Thoracic aorta (tissue), 2 donors: ENCODE measurements around the gene UQCC2. TPM values are rescaled to one million over a fixed set of nuclear protein-coding genes. Genes with fewer than 3 reads are reported as not detected.

Source experiments
- ATAC-seq: fragments of 150-250 bp; one replicate; pipeline ENCODE4 v1.8.0; 2017; ENCODE audit warnings: low read depth; ENCODE audit not compliant: insufficient number of reproducible peaks, low FRiP score
- DNase-seq: peaks from one replicate; pipeline ENCODE4 v3.0.0-alpha.2; 2020; ENCODE audit warnings: low spot score
- H3K27ac ChIP-seq, 2 donors: fragments of 200-600 bp; sonication (generic); 1 replicate in 1 of 2; 2 replicates in 1 of 2; pipeline ENCODE4 v1.5.1; 2016; ENCODE audit warnings: mild to moderate bottlenecking in 2 of 2, moderate library complexity in 2 of 2
- H3K27me3 ChIP-seq: fragments of 200-600 bp; sonication (generic); replicated peaks from 2 replicates; pipeline ENCODE4 v1.6.0; 2016; ENCODE audit warnings: mild to moderate bottlenecking; ENCODE audit not compliant: insufficient read depth
- H3K36me3 ChIP-seq: fragments of 200-600 bp; sonication (generic); one replicate; pipeline ENCODE4 v1.5.1; 2016
- H3K4me1 ChIP-seq, 2 donors: fragments of 200-600 bp; sonication (generic); 1 replicate in 1 of 2; 2 replicates in 1 of 2; pipeline versions ENCODE4 v1.5.1 to v1.6.0; 2016; ENCODE audit warnings: low read depth in 2 of 2, mild to moderate bottlenecking in 1 of 2; ENCODE audit not compliant: control insufficient read depth in 1 of 2
- H3K4me3 ChIP-seq: fragments of 200-600 bp; sonication (generic); 2 replicates; pipeline ENCODE4 v1.5.1; 2016; ENCODE audit warnings: mild to moderate bottlenecking
- H3K9me3 ChIP-seq: fragments of 200-600 bp; sonication (generic); 2 replicates; pipeline ENCODE4 v1.5.1; 2016
- CTCF ChIP-seq: fragments of 200-600 bp; sonication (generic); IDR thresholded peaks from one replicate; pipeline ENCODE4 v1.5.1; 2019; ENCODE audit warnings: antibody characterized with exemption
- total RNA-seq, 2 donors: library from RNA; depleted of rRNA; stranded (reverse); fragments of >200 nt; gene quantifications; one replicate each; pipeline versions ENCODE4 v1.1.0 to v1.2.3, GENCODE V29; 2016

Gene UQCC2
- total RNA-seq, 2 donors from 2014 or later, result 15.0 to 39.8 TPM

GRCh38 chr6:33732385-33732784 lies 20.9 kb upstream of the UQCC2 start:
- no peak for ATAC-seq
- Histone ChIP-seq H3K36me3 (no peaks in the 10 kb centered on the region), H3K4me3 (no peak overlapping the region), H3K27ac (no peak overlapping the region), H3K27me3 (no peaks in the 10 kb centered on the region), H3K4me1 (no peaks in the 10 kb centered on the region), H3K9me3 (no peaks in the 10 kb centered on the region)
- DNase-seq, result no peak
- TF ChIP-seq CTCF, result no peak

- H3K9me3 ChIP-seq, result no peaks in the 10 kb centered on the region
- no peaks in the 10 kb centered on the region for H3K36me3 ChIP-seq
- no peak for TF ChIP-seq CTCF
- H3K4me3 ChIP-seq, result no peak overlapping the region
- no peak for DNase-seq
- ATAC-seq, result no peak
- no peaks in the 10 kb centered on the region for H3K4me1 ChIP-seq
- H3K27ac ChIP-seq, result no peak overlapping the region
- H3K27me3 ChIP-seq, result no peaks in the 10 kb centered on the region
Observed at GRCh38 chr6:33731751-33732282, 20.3 kb upstream of the UQCC2 start.

GRCh38 chr6:33731035-33731434 lies 19.5 kb upstream of the UQCC2 start:
- TF ChIP-seq CTCF, result no peak
- H3K36me3 ChIP-seq, result no peaks in the 10 kb centered on the region
- ATAC-seq (no peak), DNase-seq (no peak)
- no peaks in the 10 kb centered on the region for H3K27me3 ChIP-seq
- H3K4me1 ChIP-seq, result no peaks in the 10 kb centered on the region
- no peak overlapping the region for H3K4me3 ChIP-seq
- H3K9me3 ChIP-seq, result no peaks in the 10 kb centered on the region
- no peak overlapping the region for H3K27ac ChIP-seq

- ATAC-seq, result no peak
- Histone ChIP-seq H3K4me1 (no peaks in the 10 kb centered on the region), H3K27ac (no peak overlapping the region), H3K4me3 (no peak overlapping the region), H3K27me3 (no peaks in the 10 kb centered on the region), H3K36me3 (no peaks in the 10 kb centered on the region), H3K9me3 (no peaks in the 10 kb centered on the region)
- DNase-seq, result no peak
- TF ChIP-seq CTCF, result no peak
Observed at GRCh38 chr6:33730611-33731010, 19.1 kb upstream of the UQCC2 start.

GRCh38 chr6:33729059-33729458 lies 17.6 kb upstream of the UQCC2 start:
- ATAC-seq (no peak), DNase-seq (no peak)
- Histone ChIP-seq H3K27ac (no peak overlapping the region), H3K36me3 (no peaks in the 10 kb centered on the region), H3K27me3 (no peaks in the 10 kb centered on the region), H3K9me3 (no peaks in the 10 kb centered on the region), H3K4me1 (no peaks in the 10 kb centered on the region), H3K4me3 (no peak overlapping the region)
- no peak for TF ChIP-seq CTCF
